ENCODE measurements around the gene GCA.

- TF ChIP-seq, protein P1, sequence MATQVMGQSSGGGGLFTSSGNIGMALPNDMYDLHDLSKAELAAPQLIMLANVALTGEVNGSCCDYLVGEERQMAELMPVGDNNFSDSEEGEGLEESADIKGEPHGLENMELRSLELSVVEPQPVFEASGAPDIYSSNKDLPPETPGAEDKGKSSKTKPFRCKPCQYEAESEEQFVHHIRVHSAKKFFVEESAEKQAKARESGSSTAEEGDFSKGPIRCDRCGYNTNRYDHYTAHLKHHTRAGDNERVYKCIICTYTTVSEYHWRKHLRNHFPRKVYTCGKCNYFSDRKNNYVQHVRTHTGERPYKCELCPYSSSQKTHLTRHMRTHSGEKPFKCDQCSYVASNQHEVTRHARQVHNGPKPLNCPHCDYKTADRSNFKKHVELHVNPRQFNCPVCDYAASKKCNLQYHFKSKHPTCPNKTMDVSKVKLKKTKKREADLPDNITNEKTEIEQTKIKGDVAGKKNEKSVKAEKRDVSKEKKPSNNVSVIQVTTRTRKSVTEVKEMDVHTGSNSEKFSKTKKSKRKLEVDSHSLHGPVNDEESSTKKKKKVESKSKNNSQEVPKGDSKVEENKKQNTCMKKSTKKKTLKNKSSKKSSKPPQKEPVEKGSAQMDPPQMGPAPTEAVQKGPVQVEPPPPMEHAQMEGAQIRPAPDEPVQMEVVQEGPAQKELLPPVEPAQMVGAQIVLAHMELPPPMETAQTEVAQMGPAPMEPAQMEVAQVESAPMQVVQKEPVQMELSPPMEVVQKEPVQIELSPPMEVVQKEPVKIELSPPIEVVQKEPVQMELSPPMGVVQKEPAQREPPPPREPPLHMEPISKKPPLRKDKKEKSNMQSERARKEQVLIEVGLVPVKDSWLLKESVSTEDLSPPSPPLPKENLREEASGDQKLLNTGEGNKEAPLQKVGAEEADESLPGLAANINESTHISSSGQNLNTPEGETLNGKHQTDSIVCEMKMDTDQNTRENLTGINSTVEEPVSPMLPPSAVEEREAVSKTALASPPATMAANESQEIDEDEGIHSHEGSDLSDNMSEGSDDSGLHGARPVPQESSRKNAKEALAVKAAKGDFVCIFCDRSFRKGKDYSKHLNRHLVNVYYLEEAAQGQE (IDR thresholded peaks at IDR 0.05; ENCODE audit: borderline replicate concordance), result no peak
- no peak for TF ChIP-seq CTCF (IDR thresholded peaks at IDR 0.05; ENCODE audit: poor library complexity, severe bottlenecking)
- no peak for TF ChIP-seq EZH2 (IDR thresholded peaks at IDR 0.05; ENCODE audit: borderline replicate concordance, insufficient read depth, low read length, poor library complexity, severe bottlenecking)
- TF ChIP-seq SMC3 (conservative IDR thresholded peaks at IDR 0.05; ENCODE audit: poor library complexity), result no peak
Measured at GRCh38 chr2:162328424-162329157, 15.3 kb upstream of the GCA start.
